Ovary (tissue), 9 donors: ENCODE measurements around the gene TTC22. TPM values are rescaled to one million over a fixed set of nuclear protein-coding genes. Genes with fewer than 3 reads are reported as not detected.

Experiments used
- DNase-seq, 5 donors: peaks; one replicate each; pipeline ENCODE4 v3.0.0-alpha.2; 2019 to 2020
- H3K27ac ChIP-seq, 2 donors: fragments of 200-600 bp; one replicate each; pipeline versions ENCODE4 v1.5.1 to v1.8.0; 2019 to 2022
- H3K27me3 ChIP-seq: fragments of 200-600 bp; one replicate; pipeline ENCODE4 v1.8.0; 2022
- H3K36me3 ChIP-seq: fragments of 200-600 bp; sonication (generic); one replicate; pipeline ENCODE4 v1.5.1; 2019
- H3K4me1 ChIP-seq: one replicate; pipeline ENCODE4 v1.8.1; 2013; ENCODE audit warnings: mild to moderate bottlenecking, moderate library complexity; ENCODE audit not compliant: insufficient read depth
- H3K4me3 ChIP-seq: fragments of 200-600 bp; sonication (generic); one replicate; pipeline ENCODE4 v1.5.1; 2017
- H3K9me3 ChIP-seq, 2 donors: fragments of 200-600 bp in 1 of 2; sonication (generic) in 1 of 2; one replicate each; pipeline versions ENCODE4 v1.5.1 to v1.8.1; 2013 to 2019; ENCODE audit warnings: mild to moderate bottlenecking in 1 of 2, moderate library complexity in 1 of 2
- EP300 ChIP-seq: sonication (generic); formaldehyde crosslinking; IDR thresholded peaks from one replicate; pipeline ENCODE4 v1.6.1; 2017; ENCODE audit warnings: antibody characterized with exemption
- POLR2A ChIP-seq: fragments of 450-650 bp; IDR thresholded peaks from one replicate; pipeline ENCODE4 v1.6.1; 2017; ENCODE audit warnings: antibody characterized with exemption, mild to moderate bottlenecking, moderate library complexity
- WGBS, 3 donors: extraction: QIAGEN DNeasy Blood & Tissue Kit in 1 of 3; methylation state at CpG; one replicate each; pipeline versions ENCODE4 v1.1.5 to v1.1.7; 2013 to 2017; 5-methylcytosine and 5-hydroxymethylcytosine counted together
- intact Hi-C, 4 donors: fragments of 100-400 bp; cut with DNase I; formaldehyde crosslinking; loops; one replicate each; pipeline versions ENCODE4 v1.11.0 to v1.15.1; 2022 to 2023
- polyA plus RNA-seq, 2 donors: library from polyadenylated mRNA; stranded (reverse); fragments of 200-250 nt in 1 of 2; fragments of 350-450 nt in 1 of 2; fragmentation: Illumina TruSeq in 1 of 2; extraction: RNeasy Lipid Tissue Mini Kit (QIAGEN cat#74804) in 1 of 2; gene quantifications; one replicate each; pipeline ENCODE4 v1.2.3, GENCODE V29; 2013 to 2014
- total RNA-seq, 7 donors: library from RNA; depleted of rRNA in 2 of 7; stranded (reverse); fragments of >200 nt in 2 of 7; fragmentation: NEBNext Ultra II Directional in 3 of 7; extraction: Animal tissue kit (Norgen Biotek cat#: 25700) in 3 of 7; gene quantifications; one replicate each; pipeline versions ENCODE4 v1.1.0 to v1.2.4, GENCODE V29; 2016 to 2023
- TF ChIP-seq, protein P1 (sequence below), 3 donors: fragments of 450-650 bp in 2 of 3; fragments of 200-600 bp in 1 of 3; IDR thresholded peaks; one replicate each; pipeline versions ENCODE4 v1.5.1 to v1.8.0; 2016 to 2022; ENCODE audit warnings: antibody characterized with exemption in 3 of 3, mild to moderate bottlenecking in 1 of 3
- donor health status: DM: no; HTN: no; CAD: no; lungs with moderate emphysema.
- donor health status: DM: no; HTN: no; CAD: no.
- donor health status: Bipolar disorder and iron deficiency.
- donor health status: DM: yes; HTN: yes; CAD: no.
- donor health status: DM: no; HTN: no; CAD: no.
- donor health status: DM: yes; HTN: yes; CAD: no.

TTC22 gene
- total and polyA plus RNA-seq, 9 donors: 0.13 to 9.1 (median 0.83) TPM

DNA sequence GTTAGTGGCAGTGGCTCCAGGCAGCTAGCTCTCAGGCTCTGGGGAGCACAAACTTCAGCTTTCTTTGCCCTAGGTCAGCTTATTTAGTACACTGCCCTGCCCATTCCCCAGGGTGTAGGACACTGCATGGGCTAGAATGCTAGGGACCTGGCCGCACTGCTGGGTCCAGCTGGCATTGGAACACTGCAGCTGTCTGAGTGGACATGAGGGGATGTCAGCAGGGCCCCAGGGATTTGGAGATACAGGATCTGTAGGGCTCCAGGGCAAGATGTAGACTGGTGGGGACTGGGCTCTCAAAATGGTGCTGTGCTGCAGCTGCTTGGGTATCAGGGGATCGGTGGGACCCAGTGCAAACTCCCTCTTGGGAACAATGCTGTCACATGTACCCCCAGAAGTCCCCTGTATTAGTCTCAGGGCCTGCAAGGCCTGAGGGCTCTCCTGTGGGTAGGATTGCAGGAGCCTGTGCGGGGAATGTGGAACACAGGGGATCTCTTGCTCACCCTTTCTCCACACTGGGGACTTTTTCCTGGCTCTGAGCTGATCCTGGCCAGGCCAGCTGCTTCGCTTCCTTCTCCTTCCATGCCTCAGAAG, 25.2 kb upstream of the TTC22 start:
- Histone ChIP-seq H3K27ac (no peak overlapping the region), H3K27me3 (no peaks in the 10 kb centered on the region), H3K36me3 (no peaks in the 10 kb centered on the region), H3K4me1 (no peaks in the 10 kb centered on the region), H3K4me3 (no peak overlapping the region), H3K9me3 (peaks cover 0 to 5% of the 10 kb centered on the region in 2 donors)
- no peak for DNase-seq
- intact Hi-C loops: no loop called here
- TF ChIP-seq, protein P1, sequence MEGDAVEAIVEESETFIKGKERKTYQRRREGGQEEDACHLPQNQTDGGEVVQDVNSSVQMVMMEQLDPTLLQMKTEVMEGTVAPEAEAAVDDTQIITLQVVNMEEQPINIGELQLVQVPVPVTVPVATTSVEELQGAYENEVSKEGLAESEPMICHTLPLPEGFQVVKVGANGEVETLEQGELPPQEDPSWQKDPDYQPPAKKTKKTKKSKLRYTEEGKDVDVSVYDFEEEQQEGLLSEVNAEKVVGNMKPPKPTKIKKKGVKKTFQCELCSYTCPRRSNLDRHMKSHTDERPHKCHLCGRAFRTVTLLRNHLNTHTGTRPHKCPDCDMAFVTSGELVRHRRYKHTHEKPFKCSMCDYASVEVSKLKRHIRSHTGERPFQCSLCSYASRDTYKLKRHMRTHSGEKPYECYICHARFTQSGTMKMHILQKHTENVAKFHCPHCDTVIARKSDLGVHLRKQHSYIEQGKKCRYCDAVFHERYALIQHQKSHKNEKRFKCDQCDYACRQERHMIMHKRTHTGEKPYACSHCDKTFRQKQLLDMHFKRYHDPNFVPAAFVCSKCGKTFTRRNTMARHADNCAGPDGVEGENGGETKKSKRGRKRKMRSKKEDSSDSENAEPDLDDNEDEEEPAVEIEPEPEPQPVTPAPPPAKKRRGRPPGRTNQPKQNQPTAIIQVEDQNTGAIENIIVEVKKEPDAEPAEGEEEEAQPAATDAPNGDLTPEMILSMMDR (IDR thresholded peaks at IDR 0.05): no peak
- TF ChIP-seq POLR2A (no peak), EP300 (no peak)
- WGBS, 3 donors: 92 to 95% (median 95%) methylated on average over 4 of the region's 4 CpGs

DNA sequence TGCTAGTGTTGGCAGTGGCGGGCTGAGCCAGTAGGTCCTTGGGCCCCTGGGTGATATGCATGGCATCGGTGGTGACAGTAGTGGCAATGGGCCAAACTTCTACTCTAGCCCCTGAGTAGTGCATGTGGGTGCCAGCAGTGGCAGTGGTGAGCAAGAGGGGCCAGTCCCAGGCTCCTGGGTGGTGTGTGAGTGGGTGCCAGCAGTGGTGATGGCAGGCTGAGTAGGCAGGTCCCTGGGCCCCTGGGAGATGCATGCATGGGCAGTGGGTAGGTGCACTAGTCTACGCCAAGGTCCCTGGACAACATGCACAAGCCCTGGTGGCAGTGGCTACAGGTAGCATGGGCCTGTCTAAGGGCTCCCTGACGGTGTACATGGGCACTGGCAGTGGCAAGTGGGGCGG, 24.6 kb upstream of the TTC22 start:
- H3K27me3 ChIP-seq: no peaks in the 10 kb centered on the region
- DNase-seq: no peak
- TF ChIP-seq, protein P1 (IDR thresholded peaks at IDR 0.05): no peak
- TF ChIP-seq EP300 (no peak), POLR2A (no peak)
- peaks cover 0 to 4% of the 10 kb centered on the region in 2 donors for H3K9me3 ChIP-seq
- 86 to 92% (median 92%) methylated on average over 5 of the region's 5 CpGs for WGBS, 3 donors
- no peaks in the 10 kb centered on the region for H3K36me3 ChIP-seq
- intact Hi-C loops: no loop called here
- no peak overlapping the region for H3K4me3 ChIP-seq
- H3K4me1 ChIP-seq: no peaks in the 10 kb centered on the region
- H3K27ac ChIP-seq: no peak overlapping the region

DNA sequence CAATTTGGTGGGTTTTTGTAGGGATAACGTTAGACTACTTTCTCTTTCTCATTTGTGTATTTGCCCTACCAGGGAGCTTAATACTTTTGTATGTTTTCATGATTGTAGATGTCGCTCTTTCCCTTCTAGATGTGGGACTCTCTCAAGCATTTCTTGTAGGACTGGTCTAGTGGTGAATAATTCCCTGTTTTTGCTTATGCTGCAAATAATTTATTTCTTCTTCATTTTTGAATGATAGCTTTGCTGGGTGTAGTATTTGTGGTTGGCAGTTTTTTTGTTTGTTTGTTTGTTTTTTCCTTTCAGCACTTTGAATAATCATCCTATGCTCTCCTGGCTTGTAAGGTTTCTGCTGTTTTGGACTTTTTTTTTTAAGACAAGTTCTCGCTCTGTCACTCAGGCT, 22.5 kb upstream of the TTC22 start:
- 84 to 88% (median 86%) methylated on average over 3 of the region's 3 CpGs for WGBS, 3 donors
- intact Hi-C loops: no loop called here
- no peak for DNase-seq

DNA sequence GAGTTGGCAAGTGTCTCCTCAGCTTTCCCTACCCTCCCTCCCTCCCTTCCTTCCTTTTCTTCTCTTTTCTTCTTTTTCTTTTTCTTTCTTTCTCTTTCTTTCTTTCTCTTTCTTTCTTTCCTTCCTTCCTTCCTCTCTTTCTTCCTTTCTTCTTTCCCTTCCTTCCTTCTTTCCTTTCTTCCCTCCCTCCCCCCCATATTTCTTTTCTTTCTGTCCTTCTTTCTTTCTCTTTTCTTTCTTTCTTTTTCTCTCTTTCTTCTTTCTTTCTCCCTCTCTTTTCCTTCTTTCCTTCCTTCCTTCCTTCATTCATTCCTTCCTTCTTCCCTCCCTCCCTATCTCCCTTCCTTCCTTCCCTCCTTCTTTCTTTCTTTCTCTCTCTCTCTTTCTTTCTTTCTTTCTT, 18.6 kb upstream of the TTC22 start:
- Histone ChIP-seq H3K4me3 (no peak overlapping the region), H3K9me3 (peaks cover 0 to 4% of the 10 kb centered on the region in 2 donors), H3K36me3 (no peaks in the 10 kb centered on the region), H3K27ac (no peak overlapping the region), H3K4me1 (no peaks in the 10 kb centered on the region), H3K27me3 (no peaks in the 10 kb centered on the region)
- TF ChIP-seq, protein P1 (IDR thresholded peaks at IDR 0.05): no peak
- TF ChIP-seq EP300 (no peak), POLR2A (no peak)
- no peak for DNase-seq
- intact Hi-C loops: loop anchor here in 3 of 4 donors (5.0 to 10.0 kb wide), 3 partner anchors 315 to 1308 kb away; no protein-coding TSS in a partner anchor

More for the DNA sequence above, 22.5 kb upstream of the TTC22 start:
- Histone ChIP-seq H3K4me1 (no peaks in the 10 kb centered on the region), H3K36me3 (no peaks in the 10 kb centered on the region), H3K9me3 (peaks cover 0 to 4% of the 10 kb centered on the region in 2 donors), H3K27ac (no peak overlapping the region), H3K4me3 (no peak overlapping the region), H3K27me3 (no peaks in the 10 kb centered on the region)
- no peak for TF ChIP-seq POLR2A
- no peak for TF ChIP-seq EP300
- TF ChIP-seq, protein P1 (IDR thresholded peaks at IDR 0.05): no peak
